ENCODE results near the gene VMA21. TPM values are rescaled to one million over a fixed set of nuclear protein-coding genes. Genes with fewer than 3 reads are reported as not detected.

Gene VMA21
- total RNA-seq, 2 experiments from 2014 or later: 39.8 to 40.3 TPM

DNA sequence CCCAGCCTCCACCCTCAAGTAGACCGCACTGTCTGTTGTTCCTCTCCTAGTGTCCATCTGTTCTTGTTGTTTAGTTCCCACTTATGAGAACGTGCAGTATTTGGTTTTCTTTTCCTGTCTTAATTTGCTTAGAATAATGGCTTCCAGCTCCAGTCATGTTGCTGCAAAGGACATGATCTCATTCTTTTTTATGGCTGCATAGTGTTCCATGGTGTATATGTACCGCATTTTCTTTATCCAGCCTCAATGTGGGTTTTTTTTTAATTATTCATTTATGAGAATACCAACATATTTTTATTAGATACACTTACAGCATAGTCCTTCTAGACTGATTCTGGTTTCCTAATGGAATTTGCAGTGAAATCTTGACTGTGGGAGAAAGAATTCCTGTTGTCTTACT is 1.3 kb downstream of the VMA21 start:
- Mint-ChIP-seq H3K27me3 (no peaks in the 10 kb centered on the region), H3K9me3 (no peaks in the 10 kb centered on the region), H3K36me3 (ENCODE audit: low read depth) (peaks cover 24% of the 10 kb centered on the region), H3K27ac (peak overlapping the region; percentile 86), H3K4me3 (peak overlapping the region; percentile 92), H3K4me1 (peaks cover 63% of the 10 kb centered on the region)
- DNase-seq: no peak
- ChIA-PET CTCF (interaction anchor here (3.3 kb wide), 1 partner anchor 38 kb away, joined by 10 read pairs; no protein-coding TSS in a partner anchor), POLR2A (interaction anchor here (1.3 kb wide), 1 partner anchor 40 kb away, joined by 3 read pairs; no protein-coding TSS in a partner anchor)

DNA sequence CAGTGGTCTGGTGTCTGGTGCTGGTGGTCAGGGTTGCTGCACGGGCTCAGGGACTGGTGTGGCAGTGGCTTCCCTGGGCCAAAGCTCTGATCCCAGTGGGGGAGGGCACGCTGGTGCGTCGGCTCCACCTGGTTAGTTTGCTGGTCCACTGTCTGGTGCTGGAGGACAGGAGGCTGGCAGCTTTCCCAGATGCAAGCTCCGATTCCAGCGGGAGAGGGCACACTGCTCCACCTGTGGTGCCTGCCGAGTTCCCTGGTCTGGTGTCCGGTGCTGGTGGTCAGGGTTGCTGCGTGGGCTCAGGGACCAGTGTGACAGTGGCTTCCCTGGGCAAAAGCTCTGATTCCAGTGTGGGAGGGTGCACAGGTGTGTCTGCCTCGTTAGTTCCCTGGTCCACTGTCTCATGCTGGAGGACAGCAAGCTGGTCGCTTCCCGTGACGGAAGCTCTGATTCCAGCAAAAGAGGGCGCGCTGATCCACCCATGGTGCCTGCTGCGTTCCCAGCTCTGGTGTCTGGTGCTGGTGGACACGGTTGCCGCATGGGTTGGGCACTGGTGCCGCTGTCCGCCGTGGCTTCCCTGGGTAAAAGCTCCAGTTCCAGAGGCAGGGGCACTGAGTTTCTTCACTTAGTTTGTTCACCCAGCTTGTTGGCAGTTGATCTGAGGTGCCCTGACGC is 5.8 kb downstream of the VMA21 start:
- DNase-seq: no peak
- ChIA-PET POLR2A (interaction anchor here (0.5 kb wide), 1 partner anchor 828 kb away, joined by 3 read pairs; no protein-coding TSS in a partner anchor), CTCF (interaction anchor here (1.3 kb wide), 1 partner anchor 42 kb away, joined by 3 read pairs; no protein-coding TSS in a partner anchor)
- peaks cover 44% of the 10 kb centered on the region for H3K4me1 Mint-ChIP-seq
- H3K4me3 Mint-ChIP-seq: no peak overlapping the region
- H3K36me3 Mint-ChIP-seq (ENCODE audit: low read depth): peaks cover 28% of the 10 kb centered on the region
- H3K27ac Mint-ChIP-seq: no peak overlapping the region
- no peaks in the 10 kb centered on the region for H3K27me3 Mint-ChIP-seq
- H3K9me3 Mint-ChIP-seq: no peaks in the 10 kb centered on the region

DNA sequence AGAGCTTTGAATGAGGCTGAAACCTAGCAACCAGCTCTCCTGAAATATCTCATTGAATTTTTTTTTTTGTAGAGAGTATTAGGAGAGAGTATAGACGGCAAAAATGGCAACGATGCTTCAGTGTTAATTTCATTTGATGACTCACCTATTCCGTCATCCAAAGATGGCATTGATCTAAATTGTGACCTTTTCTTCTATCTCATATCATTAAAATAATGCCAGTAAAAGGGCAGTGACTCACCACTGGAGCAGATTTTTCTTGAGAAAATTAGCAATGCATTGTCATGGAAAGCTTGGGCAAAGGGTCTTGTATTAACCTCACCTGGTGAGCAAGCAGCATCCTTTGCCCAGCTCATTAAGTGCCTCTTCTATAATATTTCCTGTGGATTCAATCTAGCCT is 19.6 kb downstream of the VMA21 start:
- H3K36me3 Mint-ChIP-seq (ENCODE audit: low read depth): peaks cover 7% of the 10 kb centered on the region
- H3K4me3 Mint-ChIP-seq: no peak overlapping the region
- no peaks in the 10 kb centered on the region for H3K4me1 Mint-ChIP-seq
- POLR2A ChIA-PET: no interaction called here
- no peaks in the 10 kb centered on the region for H3K9me3 Mint-ChIP-seq
- DNase-seq: no peak
- H3K27me3 Mint-ChIP-seq: no peaks in the 10 kb centered on the region
- CTCF ChIA-PET: no interaction called here
- no peak overlapping the region for H3K27ac Mint-ChIP-seq

DNA sequence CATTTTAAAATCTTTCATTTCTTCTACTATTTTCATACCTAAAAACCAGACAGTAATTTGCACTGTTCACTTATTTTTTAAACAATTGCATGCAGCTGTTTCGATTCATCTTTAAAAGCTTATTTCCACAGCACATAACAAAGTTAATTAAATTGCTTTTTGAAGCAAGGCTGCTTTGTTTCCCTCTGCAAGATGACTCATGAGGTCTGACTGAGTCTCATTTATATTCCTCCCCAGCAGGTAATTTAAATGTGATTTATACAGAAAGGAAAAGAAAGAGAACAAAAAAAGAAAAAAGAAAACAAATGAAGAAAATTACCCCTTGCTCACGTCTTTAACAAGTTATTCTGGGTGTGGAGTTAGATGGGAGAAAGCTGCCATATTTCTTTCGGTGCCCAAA is 22.8 kb downstream of the VMA21 start:
- ChIA-PET POLR2A (no interaction called here), CTCF (no interaction called here)
- Mint-ChIP-seq H3K36me3 (ENCODE audit: low read depth) (peaks cover 2% of the 10 kb centered on the region), H3K4me3 (no peak overlapping the region), H3K27me3 (no peaks in the 10 kb centered on the region), H3K27ac (no peak overlapping the region), H3K9me3 (no peaks in the 10 kb centered on the region), H3K4me1 (no peaks in the 10 kb centered on the region)
- DNase-seq: no peak

DNA sequence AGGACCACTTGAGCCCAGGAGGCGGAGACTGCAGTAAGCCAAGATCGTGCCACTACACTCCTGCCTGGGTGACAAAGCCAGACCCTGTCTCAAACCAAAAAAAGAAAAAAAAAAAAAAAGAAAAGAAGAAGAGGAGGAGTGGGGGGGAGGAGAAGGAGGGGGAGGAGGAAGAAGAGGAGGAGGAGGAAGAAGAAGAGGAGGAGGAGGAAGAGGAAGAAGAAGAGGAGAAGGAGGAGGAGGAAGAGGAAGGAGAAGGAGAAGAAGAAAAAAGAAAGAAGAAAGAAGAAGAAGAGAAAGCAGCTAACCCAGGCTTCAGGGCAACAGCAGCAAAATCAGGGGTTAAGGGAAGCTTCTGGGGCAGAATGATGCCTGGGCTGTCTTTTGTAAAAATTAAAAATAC is 27.5 kb downstream of the VMA21 start:
- POLR2A ChIA-PET: no interaction called here
- no peak overlapping the region for H3K27ac Mint-ChIP-seq

DNA sequence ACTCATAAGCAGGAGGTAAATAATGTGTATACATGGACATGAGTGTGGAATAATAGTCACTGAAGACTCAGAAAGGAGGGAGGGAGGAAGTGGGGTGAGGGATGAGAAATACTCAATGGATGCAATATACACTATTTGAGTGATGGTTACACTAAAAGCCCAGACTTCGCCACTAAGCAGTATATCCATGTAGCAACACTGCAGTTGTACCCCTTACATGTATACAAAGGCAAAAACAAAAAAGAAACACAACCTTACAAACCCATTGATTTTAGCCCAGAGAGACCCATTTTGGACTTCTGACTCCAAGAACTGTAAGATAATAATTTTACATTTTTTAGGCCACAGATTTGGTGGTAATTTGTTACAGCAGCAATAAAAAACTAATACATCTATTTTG is 51.5 kb downstream of the VMA21 start:
- no peaks in the 10 kb centered on the region for H3K9me3 Mint-ChIP-seq
- peaks cover 1% of the 10 kb centered on the region for H3K4me1 Mint-ChIP-seq
- no peak overlapping the region for H3K27ac Mint-ChIP-seq
- POLR2A ChIA-PET: no interaction called here
- H3K27me3 Mint-ChIP-seq: no peaks in the 10 kb centered on the region
- CTCF ChIA-PET: no interaction called here
- H3K4me3 Mint-ChIP-seq: no peak overlapping the region
- H3K36me3 Mint-ChIP-seq (ENCODE audit: low read depth): no peaks in the 10 kb centered on the region
- no peak for DNase-seq

More for the DNA sequence above, 27.5 kb downstream of the VMA21 start:
- Mint-ChIP-seq H3K4me3 (no peak overlapping the region), H3K9me3 (no peaks in the 10 kb centered on the region), H3K27me3 (no peaks in the 10 kb centered on the region), H3K4me1 (no peaks in the 10 kb centered on the region), H3K36me3 (ENCODE audit: low read depth) (peaks cover 2% of the 10 kb centered on the region)
- DNase-seq: no peak
- CTCF ChIA-PET: no interaction called here

DNA sequence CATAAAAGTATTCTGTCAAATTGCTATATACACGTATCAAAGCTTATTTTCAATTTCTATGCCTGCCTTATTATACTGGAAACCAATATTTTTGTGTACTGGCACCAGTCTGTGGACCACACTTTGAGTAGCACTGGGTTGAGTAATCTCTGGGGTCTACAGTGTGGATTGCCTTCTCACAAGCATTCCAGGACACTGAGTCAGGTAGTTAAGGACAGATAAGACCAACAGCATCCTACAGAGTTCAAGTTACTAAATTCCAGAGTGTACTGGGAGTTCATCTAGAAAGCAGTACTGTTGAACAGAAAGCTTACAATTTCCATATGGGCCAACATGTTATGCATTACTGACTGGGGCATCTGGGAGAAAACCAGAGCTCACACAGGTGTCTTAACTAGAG is 61.8 kb downstream of the VMA21 start:
- Mint-ChIP-seq H3K9me3 (no peaks in the 10 kb centered on the region), H3K4me1 (no peaks in the 10 kb centered on the region), H3K36me3 (ENCODE audit: low read depth) (no peaks in the 10 kb centered on the region), H3K27ac (no peak overlapping the region), H3K27me3 (no peaks in the 10 kb centered on the region), H3K4me3 (no peak overlapping the region)
- no peak for DNase-seq
- CTCF ChIA-PET: interaction anchor here (0.6 kb wide), 1 partner anchor 320 kb away, joined by 3 read pairs; no protein-coding TSS in a partner anchor
- POLR2A ChIA-PET: no interaction called here

Other genes starting within 250 kb of the VMA21 start
- not detected for gene GPR50, start 220.6 kb upstream of the VMA21 start, total RNA-seq
- not detected for gene PASD1, start 166.5 kb downstream of the VMA21 start, total RNA-seq

Measured in activated CD4-positive, alpha-beta memory T cell treated with anti-CD3 and anti-CD28 coated beads, Interleukin-2, amount 10 ng/mL, durations not matched to agents 7 days and 5 days (primary cell).